Neural cell (in vitro differentiated cells): ENCODE measurements around the gene MYLIP.

Experiments
- CTCF ChIP-seq: fragments of 450-650 bp; IDR thresholded peaks from 2 replicates; pipeline ENCODE4 v1.5.1; 2014; ENCODE audit warnings: antibody characterized with exemption, mild to moderate bottlenecking, moderate library complexity; ENCODE audit not compliant: poor library complexity, severe bottlenecking
- EP300 ChIP-seq: fragments of 450-650 bp; conservative IDR thresholded peaks from 2 replicates; pipeline ENCODE4 v1.6.1; 2014; ENCODE audit warnings: antibody characterized with exemption, mild to moderate bottlenecking, moderate library complexity; ENCODE audit not compliant: poor library complexity, severe bottlenecking
- EZH2 ChIP-seq: fragments of 200-600, 300-800 bp; shearing (Covaris generic), sonication (generic); IDR thresholded peaks from 2 replicates; pipeline ENCODE4 v1.6.1; 2014; ENCODE audit warnings: antibody characterized with exemption, low read length, borderline replicate concordance, mild to moderate bottlenecking; ENCODE audit not compliant: insufficient read depth, poor library complexity, severe bottlenecking
- MXI1 ChIP-seq: fragments of 450-650 bp; conservative IDR thresholded peaks from 2 replicates; pipeline ENCODE4 v1.6.1; 2014; ENCODE audit warnings: antibody characterized with exemption, mild to moderate bottlenecking; ENCODE audit not compliant: poor library complexity, severe bottlenecking
- POLR2AphosphoS5 ChIP-seq: IDR thresholded peaks from 2 replicates; pipeline ENCODE4 v1.6.1; 2012
- RAD21 ChIP-seq: fragments of 450-650 bp; conservative IDR thresholded peaks from 2 replicates; pipeline ENCODE4 v1.6.1; 2014; ENCODE audit warnings: antibody characterized with exemption, mild to moderate bottlenecking, moderate library complexity
- SMC3 ChIP-seq: fragments of 450-650 bp; conservative IDR thresholded peaks from 2 replicates; pipeline ENCODE4 v1.6.1; 2014; ENCODE audit warnings: antibody characterized with exemption, mild to moderate bottlenecking, moderate library complexity; ENCODE audit not compliant: poor library complexity
- TAF1 ChIP-seq: IDR thresholded peaks from 2 replicates; pipeline ENCODE4 v1.6.1; 2012; ENCODE audit warnings: low read depth
- TF ChIP-seq, protein P1 (sequence below): IDR thresholded peaks from 2 replicates; pipeline ENCODE4 v1.6.1; 2012; ENCODE audit warnings: borderline replicate concordance

GRCh38 chr6:16168121-16168520 is 39.2 kb downstream of the MYLIP start:
- TF ChIP-seq, protein P1, sequence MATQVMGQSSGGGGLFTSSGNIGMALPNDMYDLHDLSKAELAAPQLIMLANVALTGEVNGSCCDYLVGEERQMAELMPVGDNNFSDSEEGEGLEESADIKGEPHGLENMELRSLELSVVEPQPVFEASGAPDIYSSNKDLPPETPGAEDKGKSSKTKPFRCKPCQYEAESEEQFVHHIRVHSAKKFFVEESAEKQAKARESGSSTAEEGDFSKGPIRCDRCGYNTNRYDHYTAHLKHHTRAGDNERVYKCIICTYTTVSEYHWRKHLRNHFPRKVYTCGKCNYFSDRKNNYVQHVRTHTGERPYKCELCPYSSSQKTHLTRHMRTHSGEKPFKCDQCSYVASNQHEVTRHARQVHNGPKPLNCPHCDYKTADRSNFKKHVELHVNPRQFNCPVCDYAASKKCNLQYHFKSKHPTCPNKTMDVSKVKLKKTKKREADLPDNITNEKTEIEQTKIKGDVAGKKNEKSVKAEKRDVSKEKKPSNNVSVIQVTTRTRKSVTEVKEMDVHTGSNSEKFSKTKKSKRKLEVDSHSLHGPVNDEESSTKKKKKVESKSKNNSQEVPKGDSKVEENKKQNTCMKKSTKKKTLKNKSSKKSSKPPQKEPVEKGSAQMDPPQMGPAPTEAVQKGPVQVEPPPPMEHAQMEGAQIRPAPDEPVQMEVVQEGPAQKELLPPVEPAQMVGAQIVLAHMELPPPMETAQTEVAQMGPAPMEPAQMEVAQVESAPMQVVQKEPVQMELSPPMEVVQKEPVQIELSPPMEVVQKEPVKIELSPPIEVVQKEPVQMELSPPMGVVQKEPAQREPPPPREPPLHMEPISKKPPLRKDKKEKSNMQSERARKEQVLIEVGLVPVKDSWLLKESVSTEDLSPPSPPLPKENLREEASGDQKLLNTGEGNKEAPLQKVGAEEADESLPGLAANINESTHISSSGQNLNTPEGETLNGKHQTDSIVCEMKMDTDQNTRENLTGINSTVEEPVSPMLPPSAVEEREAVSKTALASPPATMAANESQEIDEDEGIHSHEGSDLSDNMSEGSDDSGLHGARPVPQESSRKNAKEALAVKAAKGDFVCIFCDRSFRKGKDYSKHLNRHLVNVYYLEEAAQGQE = no peak
- TF ChIP-seq CTCF = no peak
- TF ChIP-seq POLR2AphosphoS5 = no peak
- TF ChIP-seq EZH2 = no peak
- TF ChIP-seq TAF1 = no peak
- TF ChIP-seq RAD21 = no peak
- no peak for TF ChIP-seq SMC3
- no peak for TF ChIP-seq EP300
- TF ChIP-seq MXI1 = no peak
